IMR-90 (cell line): ENCODE data around the gene NACC2. TPM values are rescaled to one million over a fixed set of nuclear protein-coding genes. Genes with fewer than 3 reads are reported as not detected.

Experiments
- ATAC-seq: fragments of 200-7000 bp; cut with Tn5 transposase; 2 replicates; pipeline ENCODE4 v1.9.1; 2020; ENCODE audit warnings: low read depth, mild to moderate bottlenecking, moderate library complexity
- BruUV-seq: library from RNA; stranded (reverse); fragments of 400-500 nt; replicated peaks from 2 replicates; lab custom pipeline; 2021; lab: Mats Ljungman, UMichigan
- CTCF ChIA-PET: fragments of 300-600 bp; formaldehyde crosslinking; extraction: SDS; loops from one replicate; lab custom pipeline; 2021; ENCODE audit warnings: antibody characterized with exemption; lab: Yijun Ruan, JAX
- POLR2A ChIA-PET: fragments of 300-600 bp; sonication (Branson Sonifier 250); formaldehyde crosslinking; loops from one replicate; lab custom pipeline; 2022; ENCODE audit warnings: antibody characterized with exemption; ENCODE audit not compliant: unreplicated experiment; lab: Charles Lee
- DNase-seq: peaks from one replicate; pipeline ENCODE4 v3.0.0; 2013
- H2AFZ ChIP-seq: replicated peaks from 2 replicates; pipeline ENCODE3; 2013; ENCODE audit warnings: low read length, mild to moderate bottlenecking; ENCODE audit not compliant: poor library complexity
- H2AK5ac ChIP-seq: 2 replicates; pipeline ENCODE4 v1.6.1; 2013; ENCODE audit warnings: low read depth, low read length, inconsistent platforms
- H2AK9ac ChIP-seq: replicated peaks from 2 replicates; pipeline ENCODE3; 2013; ENCODE audit warnings: mild to moderate bottlenecking, low read depth, low read length, moderate library complexity; ENCODE audit not compliant: poor library complexity
- H2BK120ac ChIP-seq: 2 replicates; pipeline ENCODE4 v1.6.1; 2013; ENCODE audit warnings: low read depth, low read length, inconsistent platforms
- H2BK15ac ChIP-seq: 3 replicates; pipeline ENCODE4 v1.6.1; 2013; ENCODE audit warnings: low read depth, low read length, inconsistent platforms
- H2BK20ac ChIP-seq: 2 replicates; pipeline ENCODE4 v1.6.1; 2013; ENCODE audit warnings: low read depth, mild to moderate bottlenecking, inconsistent platforms, low read length, moderate library complexity
- H2BK5ac ChIP-seq: 2 replicates; pipeline ENCODE4 v1.6.1; 2013; ENCODE audit warnings: mild to moderate bottlenecking, low read depth, low read length, inconsistent platforms; ENCODE audit not compliant: poor library complexity, severe bottlenecking
- H3K14ac ChIP-seq: replicated peaks from 2 replicates; pipeline ENCODE4 v1.6.1; 2013; ENCODE audit warnings: low read depth, low read length, inconsistent platforms
- H3K18ac ChIP-seq: 2 replicates; pipeline ENCODE4 v1.6.1; 2013; ENCODE audit warnings: low read depth, low read length, control low read depth
- H3K23ac ChIP-seq: 2 replicates; pipeline ENCODE4 v1.6.1; 2013; ENCODE audit warnings: low read depth, low read length, inconsistent platforms
- H3K27ac ChIP-seq: 2 replicates; pipeline ENCODE4 v1.5.1; 2013; ENCODE audit warnings: mild to moderate bottlenecking, control low read depth, low read length; ENCODE audit not compliant: insufficient read depth
- H3K27me3 ChIP-seq: 2 replicates; pipeline ENCODE4 v1.6.1; 2013; ENCODE audit warnings: low read length; ENCODE audit not compliant: control insufficient read depth, insufficient read depth
- H3K36me3 ChIP-seq: 2 replicates; pipeline ENCODE4 v1.6.1; 2013; ENCODE audit warnings: low read length, mixed read lengths; ENCODE audit not compliant: control insufficient read depth, insufficient read depth
- H3K4ac ChIP-seq: 2 replicates; pipeline ENCODE4 v1.6.1; 2013; ENCODE audit warnings: low read depth, low read length, inconsistent platforms
- H3K4me1 ChIP-seq: 2 replicates; pipeline ENCODE4 v1.6.1; 2013; ENCODE audit warnings: low read length, mixed read lengths; ENCODE audit not compliant: control insufficient read depth, insufficient read depth
- H3K4me2 ChIP-seq: 2 replicates; pipeline ENCODE4 v1.6.1; 2013; ENCODE audit warnings: low read depth, mild to moderate bottlenecking, control low read depth, low read length, moderate library complexity
- H3K4me3 ChIP-seq: 2 replicates; pipeline ENCODE4 v1.5.1; 2013; ENCODE audit warnings: low read depth, mild to moderate bottlenecking, control low read depth, low read length, moderate library complexity; ENCODE audit not compliant: insufficient read depth
- H3K56ac ChIP-seq: 2 replicates; pipeline ENCODE4 v1.6.1; 2013; ENCODE audit warnings: low read length, inconsistent platforms; ENCODE audit not compliant: insufficient read depth; ENCODE audit errors: extremely low read depth
- H3K79me1 ChIP-seq, 2 experiments: 2 replicates each; pipeline ENCODE4 v1.6.1; 2013; ENCODE audit warnings: low read length in 2 of 2, inconsistent platforms in 1 of 2, low read depth in 1 of 2
- H3K9ac ChIP-seq: 2 replicates; pipeline ENCODE4 v1.6.1; 2013; ENCODE audit warnings: low read depth, low read length, control low read depth
- H3K9me1 ChIP-seq: 2 replicates; pipeline ENCODE4 v1.6.1; 2013; ENCODE audit warnings: low read length, inconsistent platforms; ENCODE audit not compliant: insufficient read depth
- H3K9me3 ChIP-seq: 2 replicates; pipeline ENCODE4 v1.6.1; 2013; ENCODE audit warnings: low read length; ENCODE audit not compliant: control insufficient read depth, insufficient read depth
- H4K20me1 ChIP-seq: 2 replicates; pipeline ENCODE4 v1.6.1; 2013; ENCODE audit warnings: low read length, inconsistent platforms; ENCODE audit not compliant: insufficient read depth
- H4K5ac ChIP-seq: 2 replicates; pipeline ENCODE4 v1.6.1; 2013; ENCODE audit warnings: mild to moderate bottlenecking, low read depth, low read length, control low read depth
- H4K8ac ChIP-seq, 2 experiments: 2 replicates each; pipeline ENCODE4 v1.6.1; 2013; ENCODE audit warnings: low read depth in 2 of 2, low read length in 2 of 2, control low read depth in 1 of 2, inconsistent platforms in 1 of 2
- H4K91ac ChIP-seq: 2 replicates; pipeline ENCODE4 v1.6.1; 2013; ENCODE audit warnings: low read depth, low read length, inconsistent platforms; ENCODE audit not compliant: insufficient read depth
- BHLHE40 ChIP-seq: fragments of 150-350 bp; IDR thresholded peaks from 2 replicates; pipeline ENCODE4 v1.6.1; 2016; ENCODE audit warnings: mild to moderate bottlenecking, low read depth, low read length
- CEBPB ChIP-seq: IDR thresholded peaks from 2 replicates; pipeline ENCODE4 v1.6.1; 2012; ENCODE audit warnings: low read depth, low read length, improper control_type of control experiment
- CHD1 ChIP-seq: IDR thresholded peaks from 2 replicates; pipeline ENCODE4 v1.6.1; 2012; ENCODE audit warnings: low read depth, low read length, improper control_type of control experiment
- ELK1 ChIP-seq: fragments of 150-350 bp; IDR thresholded peaks from 2 replicates; pipeline ENCODE4 v1.6.1; 2016; ENCODE audit warnings: low read depth, mild to moderate bottlenecking, low read length, moderate library complexity, borderline replicate concordance
- FOS ChIP-seq: fragments of 150-350 bp; IDR thresholded peaks from 2 replicates; pipeline ENCODE4 v1.6.1; 2016; ENCODE audit warnings: low read depth, low read length
- MAFK ChIP-seq: IDR thresholded peaks from 2 replicates; pipeline ENCODE4 v1.6.1; 2012; ENCODE audit warnings: low read depth, low read length, improper control_type of control experiment
- NFE2L2 ChIP-seq: fragments of 150-350 bp; IDR thresholded peaks from 2 replicates; pipeline ENCODE4 v1.6.1; 2016; ENCODE audit warnings: low read depth, mild to moderate bottlenecking, low read length
- POLR2A ChIP-seq: IDR thresholded peaks from 2 replicates; pipeline ENCODE4 v1.6.1; 2012; ENCODE audit warnings: mild to moderate bottlenecking, low read depth, low read length
- RFX5 ChIP-seq: IDR thresholded peaks from 2 replicates; pipeline ENCODE4 v1.8.0; 2012; ENCODE audit warnings: low read depth, mild to moderate bottlenecking, low read length, moderate library complexity
- SMC3 ChIP-seq: fragments of 150-350 bp; IDR thresholded peaks from 2 replicates; pipeline ENCODE4 v1.6.1; 2016; ENCODE audit warnings: low read depth, mild to moderate bottlenecking, antibody characterized with exemption, low read length, moderate library complexity
- WGBS, 2 experiments: methylation state at CpG; one replicate each; pipeline versions ENCODE4 v1.1.5 to v1.1.7; 2013; ENCODE audit warnings: missing lambda C conversion rate in 2 of 2; ENCODE audit not compliant: insufficient read length in 1 of 2; ENCODE audit errors: extremely low coverage in 2 of 2; 5-methylcytosine and 5-hydroxymethylcytosine counted together
- dilution Hi-C: fragments of 300-500 bp; cut with HindIII; formaldehyde crosslinking; loops from one replicate; pipeline ENCODE4 v1.14.3; 2018; ENCODE audit warnings: low sequenced_read_pairs; ENCODE audit not compliant: unreplicated experiment
- in situ Hi-C: fragments of 300-500 bp; cut with MboI; formaldehyde crosslinking; loops from 3 replicates; pipeline ENCODE4 v1.14.3; 2019; ENCODE audit warnings: low sequenced_read_pairs, inconsistent platforms, mixed read lengths
- intact Hi-C: fragments of 100-400 bp; cut with micrococcal nuclease; formaldehyde crosslinking; loops from 2 replicates; pipeline ENCODE4 v1.10.0; 2022
- polyA plus RNA-seq, 3 experiments: library from polyadenylated mRNA; depleted of rRNA; stranded (reverse); fragments of >200 nt; gene quantifications; 2 replicates each; pipeline ENCODE4 v1.2.3, GENCODE V29; 2012; ENCODE audit warnings: low replicate concordance in 1 of 3
- total RNA-seq: library from RNA; depleted of rRNA; stranded (reverse); fragments of >200 nt; gene quantifications from 2 replicates; pipeline ENCODE4 v1.2.3, GENCODE V29; 2012

NACC2 gene
- total and polyA plus RNA-seq, 2 of the 4 experiments (the other 2 are of a cell fraction): 7.9 to 19.0 TPM

- H4K8ac ChIP-seq: no peak overlapping the region
- H3K23ac ChIP-seq: no peak overlapping the region
- CTCF ChIA-PET: no interaction called here
- H3K4me3 ChIP-seq: no peak overlapping the region
- 17% methylated on average over 2 of the region's 11 CpGs; no CpG with 5 or more reads in 1 of the 2 experiments for WGBS, 2 experiments
- in situ Hi-C loops: no loop called here
- POLR2A ChIA-PET: no interaction called here
- BruUV-seq: no TSS peak
- H2BK20ac ChIP-seq: no peak overlapping the region
- no peak overlapping the region for H3K9ac ChIP-seq
- H2BK15ac ChIP-seq: no peak overlapping the region
- H3K27ac ChIP-seq: no peak overlapping the region
- no peak for DNase-seq
- peaks cover 8% of the 10 kb centered on the region for H4K20me1 ChIP-seq
- peaks cover 5 to 9% of the 10 kb centered on the region in 2 experiments; a peak in 3 of 4 replicates for H3K79me1 ChIP-seq
- no peak overlapping the region for H2AFZ ChIP-seq
- no peak overlapping the region for H2BK120ac ChIP-seq
- no peak for ATAC-seq
- H3K36me3 ChIP-seq: no peaks in the 10 kb centered on the region
- 0 out of 2 replicates have a peak, but pooled peaks cover 3% of the 10 kb centered on the region for H3K9me1 ChIP-seq
- no peak overlapping the region for H2BK5ac ChIP-seq
- no peak overlapping the region for H4K91ac ChIP-seq
- H2AK9ac ChIP-seq: no peak overlapping the region
- H4K5ac ChIP-seq: no peak overlapping the region
- no peak overlapping the region for H3K56ac ChIP-seq
- H3K4me2 ChIP-seq: no peak overlapping the region
- dilution Hi-C loops: no loop called here
- no peaks in the 10 kb centered on the region for H3K9me3 ChIP-seq
- H3K14ac ChIP-seq: no peak overlapping the region
- no peaks in the 10 kb centered on the region; the same call in 1 of the 2 replicates for H3K4me1 ChIP-seq
- intact Hi-C loops: no loop called here
- H3K27me3 ChIP-seq: no peaks in the 10 kb centered on the region; the same call in 1 of the 2 replicates
- no peak overlapping the region for H3K4ac ChIP-seq
- no peak overlapping the region for H3K18ac ChIP-seq
- TF ChIP-seq MAFK (no peak), CEBPB (no peak), CHD1 (no peak), FOS (no peak), RFX5 (no peak), BHLHE40 (no peak), SMC3 (no peak), NFE2L2 (no peak), POLR2A (no peak), ELK1 (no peak)
- H2AK5ac ChIP-seq: no peak overlapping the region
These were observed 129.8 kb downstream of the NACC2 start for GRCh38 chr9:135965124-135965756.
